NCI-H1436 (cell line): Measurements from ENCODE around the gene NDP.
"Not testable (repeated sequence)": the region's sequence is repeated elsewhere in the genome, so short reads cannot be mapped to it uniquely, and the experiment has no call there.

ENCODE experiments used
- DNase-seq: peaks from one replicate; lab custom pipeline; 2025; lab: John Stamatoyannopoulos, UW

The NDP gene

DNA sequence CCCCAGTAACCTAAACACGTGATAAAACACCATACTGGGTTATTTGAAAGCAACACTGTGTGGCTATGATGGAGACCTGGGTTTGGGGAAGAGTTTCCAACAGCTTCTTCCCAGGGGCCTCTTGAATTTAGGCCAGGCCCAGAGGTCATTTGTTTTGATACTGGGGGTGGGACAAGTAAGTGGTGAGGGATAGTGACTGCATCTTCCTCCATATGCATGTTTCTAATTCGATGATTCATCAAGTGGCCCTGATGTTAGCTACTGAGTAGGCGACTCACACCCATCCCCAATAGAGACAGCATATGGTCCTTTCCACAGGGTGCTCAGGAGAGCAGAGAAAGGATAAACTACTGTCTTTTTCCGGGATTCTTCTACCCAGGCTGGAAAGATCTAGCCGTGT lies 2.7 kb downstream of the NDP start:
- no peak for DNase-seq

DNA sequence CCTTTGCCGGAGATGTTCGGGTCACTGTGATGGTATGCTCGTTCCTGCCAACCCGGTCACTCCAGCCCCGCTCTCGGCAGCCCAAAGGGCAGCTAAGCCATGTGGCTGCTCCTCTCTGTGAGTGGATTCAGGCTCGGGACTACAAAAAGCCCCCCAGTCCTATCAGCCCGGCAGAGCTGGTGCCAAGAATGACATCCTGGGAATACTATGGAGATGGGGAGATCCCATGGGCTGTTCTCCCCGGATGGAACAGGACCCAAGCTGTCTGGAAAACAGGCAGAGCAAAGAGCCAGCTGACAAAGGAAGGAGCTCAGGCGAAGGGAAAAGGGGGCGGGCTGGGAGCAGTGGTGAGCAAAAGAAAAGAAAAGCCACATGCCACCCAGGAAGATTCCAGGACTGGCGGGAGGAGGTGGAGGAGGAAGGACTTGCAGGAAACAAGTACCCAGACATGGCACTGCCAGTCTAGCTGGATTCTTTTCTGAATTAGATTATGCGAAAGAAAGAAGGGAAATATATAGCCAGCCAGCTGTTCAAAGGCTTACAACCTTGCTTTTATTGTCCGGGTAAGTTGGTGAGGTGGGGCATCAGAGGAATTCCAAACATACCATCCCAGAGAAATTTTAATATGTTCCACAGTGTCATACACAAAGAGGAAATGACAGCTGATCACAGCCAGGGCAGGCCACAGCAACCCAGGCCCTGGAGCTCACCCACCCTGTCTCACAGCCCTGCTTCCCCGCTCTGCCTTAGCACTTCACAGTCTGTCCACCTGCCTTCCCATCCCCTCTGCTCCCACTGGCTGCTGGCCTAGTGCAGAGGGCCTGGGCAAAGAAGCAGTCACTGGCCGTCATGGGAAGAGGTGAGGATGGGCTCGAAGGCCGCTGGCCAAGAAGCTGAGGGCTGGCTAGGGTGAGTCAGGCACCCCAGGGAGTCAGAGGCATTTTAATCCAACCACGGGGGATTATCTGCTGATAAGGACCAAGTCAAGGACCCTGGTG lies 3.4 kb downstream of the NDP start:
- no peak for DNase-seq

DNA sequence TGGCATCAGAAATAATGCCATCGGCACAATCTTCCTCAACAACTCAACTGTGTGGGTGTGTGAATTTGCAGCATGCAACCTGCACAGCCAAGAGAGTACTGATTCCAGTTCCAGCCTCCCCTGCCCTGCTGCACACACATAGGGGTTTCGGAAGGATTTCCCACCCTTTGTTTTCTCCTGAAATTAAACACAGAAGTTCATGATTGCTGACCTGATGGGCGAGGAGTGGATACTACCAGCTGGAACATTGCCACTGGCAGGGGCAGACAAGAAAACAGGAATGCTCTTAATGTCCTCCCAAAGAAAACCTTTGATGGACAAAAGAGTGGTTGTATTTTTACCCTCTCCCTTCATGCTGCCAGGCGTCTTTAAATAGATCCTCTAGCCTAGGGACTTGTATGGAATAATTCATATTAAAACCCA lies 4.8 kb downstream of the NDP start:
- DNase-seq = no peak

DNA sequence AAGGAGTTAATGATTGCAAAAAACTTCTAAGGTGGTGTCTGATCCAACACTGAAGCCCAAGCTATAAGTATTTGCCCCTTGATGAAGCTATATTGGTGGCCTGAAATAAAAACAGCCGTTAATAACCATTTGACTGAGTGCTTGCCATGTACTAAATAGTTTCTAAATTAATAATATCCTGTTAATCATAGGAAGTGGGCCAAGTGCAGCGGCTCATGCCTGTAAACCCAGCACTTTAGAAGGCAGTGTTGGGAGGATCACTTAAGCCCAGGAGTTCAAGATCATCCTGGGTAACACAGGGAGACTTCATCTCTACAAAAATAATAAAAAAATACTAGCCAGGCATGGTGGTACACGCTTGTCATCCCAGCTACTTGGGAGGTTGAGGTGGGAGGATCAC lies 8.3 kb downstream of the NDP start:
- DNase-seq = no peak

DNA sequence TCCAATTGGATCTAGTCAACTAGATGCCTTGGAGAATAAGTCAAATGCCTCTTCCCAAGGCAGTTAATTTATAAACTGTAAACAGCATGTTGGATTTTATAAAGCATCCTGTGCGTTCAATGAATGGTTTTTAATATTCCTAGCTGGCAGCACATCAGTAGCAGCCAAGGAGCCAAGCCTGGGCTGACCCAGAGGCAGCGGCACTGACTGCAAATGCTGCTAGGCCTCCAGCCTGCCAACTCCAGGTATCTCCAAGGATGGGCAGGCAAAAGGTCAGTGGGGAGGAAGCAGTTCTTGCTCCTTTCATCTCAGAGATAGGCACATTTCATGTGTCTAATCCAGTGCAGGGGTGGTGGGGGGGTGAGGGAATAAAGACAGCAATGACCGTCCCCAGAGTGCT lies 9.5 kb downstream of the NDP start:
- DNase-seq = no peak

DNA sequence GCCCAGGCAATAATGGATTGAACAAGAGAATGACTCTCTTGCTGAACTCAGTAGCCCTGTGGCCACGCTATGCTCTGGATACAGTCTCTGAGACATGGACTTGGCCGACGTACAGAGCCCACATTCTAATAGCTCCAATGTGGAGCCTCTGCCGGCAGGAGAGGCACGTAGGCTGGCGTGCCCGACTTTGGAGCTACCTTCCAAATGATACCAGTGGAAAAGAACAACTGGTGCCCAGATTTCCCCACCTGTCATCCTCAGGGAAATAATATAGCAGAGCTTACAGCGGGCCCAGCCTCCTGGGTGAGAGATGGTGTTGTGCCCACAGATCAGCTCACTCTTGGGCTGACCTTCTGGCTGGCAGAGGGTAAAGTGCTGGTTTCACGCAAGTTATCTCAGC lies 10.6 kb downstream of the NDP start:
- no peak for DNase-seq

DNA sequence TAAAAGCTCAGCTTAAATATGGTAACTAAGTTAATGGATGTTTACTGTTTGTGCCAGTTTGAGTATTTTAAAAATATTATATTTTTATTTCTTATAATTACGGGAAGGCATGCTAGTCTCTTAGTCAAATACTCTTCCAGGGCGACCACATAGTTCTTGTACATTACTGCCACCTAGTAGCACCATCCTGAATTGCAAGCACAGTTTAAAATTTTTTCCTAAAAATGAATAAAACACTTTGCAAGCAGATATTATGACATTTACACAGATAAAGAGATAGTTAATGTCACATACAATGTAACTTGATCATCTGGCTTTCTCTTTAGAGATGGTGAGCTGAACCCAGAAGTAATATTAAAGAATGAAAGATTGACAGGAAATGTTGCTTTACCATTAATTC lies 11.5 kb downstream of the NDP start:
- no peak for DNase-seq

DNA sequence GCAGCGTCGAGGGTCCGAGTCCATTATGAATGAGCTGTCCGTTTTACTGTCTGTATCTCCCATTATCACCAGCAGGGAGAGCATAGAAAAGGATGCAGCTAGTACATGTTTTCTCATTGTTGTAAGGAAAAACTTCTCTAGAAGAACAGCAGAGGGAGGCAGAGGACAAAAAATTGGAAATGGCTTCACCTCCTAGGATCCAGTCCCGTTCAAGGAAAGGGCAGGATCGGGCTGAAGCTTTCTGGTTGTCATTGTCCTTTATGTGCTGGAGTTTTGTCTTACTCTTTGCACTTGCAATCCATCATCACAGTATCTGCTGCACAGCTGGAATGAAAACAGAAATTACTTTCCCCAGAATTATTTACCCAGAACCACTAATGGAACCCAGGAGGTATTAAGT lies 14.7 kb downstream of the NDP start:
- peak; percentile 59 for DNase-seq

DNA sequence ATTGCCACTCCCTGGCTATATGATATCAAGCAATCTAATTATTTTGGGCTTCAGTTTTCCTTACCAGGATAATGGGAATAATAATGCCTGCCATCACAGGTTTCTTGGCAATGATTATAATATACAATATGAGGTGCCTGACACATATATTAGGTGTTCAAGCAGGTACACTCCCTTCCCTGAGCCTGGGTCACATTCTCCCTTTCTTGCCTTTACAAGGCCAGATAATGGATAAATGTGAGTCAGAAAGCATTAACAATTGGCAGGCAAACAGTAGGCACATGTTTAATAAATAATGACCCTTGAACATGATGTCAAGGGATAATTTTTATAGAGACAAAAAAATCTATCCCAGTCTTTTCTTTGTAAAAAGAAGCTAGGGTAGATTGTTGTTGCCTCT lies 17.2 kb downstream of the NDP start:
- no peak for DNase-seq

DNA sequence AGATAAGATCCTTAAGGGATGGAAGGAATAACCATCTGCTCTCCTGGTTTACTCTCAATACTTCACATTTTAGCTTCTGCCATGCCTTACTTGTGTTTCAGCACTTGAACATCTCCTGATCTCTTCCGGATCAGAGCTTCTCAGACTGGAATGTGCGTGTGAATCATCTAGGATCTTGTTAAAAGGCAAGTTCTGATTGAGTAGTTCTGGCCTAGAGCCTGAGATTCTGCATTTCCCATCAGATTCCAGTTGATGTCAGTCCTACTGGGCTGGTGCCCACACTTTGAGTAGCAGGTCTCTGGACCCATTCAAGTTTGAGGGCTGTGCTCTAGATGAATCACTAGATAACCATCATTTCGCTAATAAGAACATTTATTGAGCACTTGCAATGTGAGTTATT lies 20.0 kb downstream of the NDP start:
- no peak for DNase-seq

DNA sequence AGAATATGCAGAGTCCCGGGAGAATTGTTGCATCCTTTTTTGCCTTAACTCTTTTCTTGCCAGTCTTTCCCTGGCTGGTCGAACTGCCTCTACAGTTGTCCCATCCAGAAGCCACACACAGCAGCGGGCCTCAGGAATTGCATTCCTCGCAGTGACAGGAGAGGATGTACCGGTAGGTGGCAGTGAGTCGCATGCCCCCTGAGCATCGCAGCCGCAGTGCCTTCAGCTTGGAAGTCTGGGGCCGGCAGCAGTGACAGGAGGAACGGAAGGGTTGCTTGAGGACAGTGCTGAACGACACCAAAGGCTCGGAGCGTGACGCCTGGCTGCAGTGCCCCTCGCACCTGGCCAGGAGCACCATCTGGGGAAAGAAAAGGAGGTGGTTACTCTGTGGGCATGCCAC lies 23.5 kb downstream of the NDP start:
- DNase-seq = no peak

DNA sequence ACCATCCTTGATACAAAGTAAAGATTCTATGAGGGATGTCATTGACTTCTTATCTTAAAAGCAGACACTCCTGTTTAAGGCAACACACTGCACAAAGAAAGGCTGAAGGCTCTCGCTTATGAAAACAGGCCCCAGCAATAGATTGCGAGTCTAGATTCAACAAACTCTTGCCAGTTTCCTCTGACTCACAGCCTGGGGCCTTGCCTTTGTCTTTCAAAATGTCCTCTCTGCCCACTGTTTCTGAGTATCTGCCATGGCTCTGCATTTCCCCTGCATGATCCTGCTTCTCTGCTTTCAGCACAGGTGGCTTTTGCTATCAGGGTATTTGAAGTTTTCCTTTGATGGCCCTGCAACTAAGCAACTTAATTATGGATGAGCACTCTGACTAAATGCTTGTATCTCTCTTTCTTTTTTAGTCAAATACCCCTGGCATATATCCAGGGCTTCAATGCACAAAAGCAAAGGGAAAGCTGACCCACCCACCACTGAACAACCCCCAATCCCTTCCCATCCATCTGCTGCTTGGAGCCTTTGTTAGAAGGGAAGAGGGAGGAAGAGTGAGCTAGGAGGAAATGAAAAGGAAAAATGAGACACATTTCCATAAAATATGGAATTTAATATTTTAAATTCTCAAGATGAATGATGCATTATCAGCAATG lies 32.2 kb downstream of the NDP start:
- DNase-seq = no peak

DNA sequence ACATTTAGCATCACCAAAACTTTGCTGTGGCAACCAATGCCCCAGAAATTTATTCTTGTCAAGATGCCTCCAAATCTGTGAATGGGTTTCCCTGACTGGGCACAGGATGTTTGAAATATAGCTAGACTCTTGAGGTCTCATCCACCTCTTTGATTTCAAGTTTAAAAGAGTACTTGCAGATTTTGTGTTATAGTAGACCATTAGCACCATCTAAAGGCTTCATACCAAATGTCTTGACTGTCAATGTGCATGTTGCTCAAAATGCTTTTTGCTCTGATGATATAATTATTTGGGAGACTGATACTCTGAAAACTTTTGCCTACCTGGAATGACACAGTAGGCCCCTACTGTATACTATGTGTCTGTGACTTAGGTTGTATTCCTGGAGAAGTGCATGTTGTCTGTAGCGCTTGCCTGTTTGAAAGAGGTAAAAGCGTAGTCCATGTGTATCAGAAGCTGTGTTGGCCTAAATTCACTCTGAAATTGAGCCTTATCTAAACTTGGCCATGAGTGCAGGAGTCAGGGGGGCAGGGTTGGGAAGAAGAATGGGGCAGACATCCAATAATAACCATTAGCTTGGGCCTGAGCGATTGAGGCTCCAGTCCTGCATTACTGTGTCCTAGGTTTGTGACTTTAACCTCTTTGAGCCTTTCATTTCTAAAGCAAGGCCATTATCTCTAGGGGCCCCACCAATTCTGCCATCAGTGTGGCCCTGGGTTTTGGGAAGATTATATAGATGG lies 33.8 kb downstream of the NDP start:
- no peak for DNase-seq

DNA sequence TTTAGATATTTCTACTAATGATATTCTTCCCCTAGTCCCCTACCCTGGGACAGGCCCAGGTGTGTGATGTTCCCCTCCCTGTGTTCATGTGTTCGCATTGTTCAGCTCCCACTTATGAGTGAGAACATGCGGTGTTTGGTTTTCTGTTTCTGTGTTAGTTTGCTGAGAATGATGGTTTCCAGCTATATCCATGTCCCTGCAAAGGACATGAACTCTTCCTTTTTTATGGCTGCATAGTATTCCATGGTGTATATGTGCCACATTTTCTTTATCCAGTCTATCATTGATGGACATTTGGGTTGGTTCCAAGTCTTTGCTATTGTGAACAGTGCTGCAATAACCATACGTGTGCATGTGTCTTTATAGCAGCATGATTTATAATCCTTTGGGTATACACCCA lies 51.2 kb downstream of the NDP start:
- not testable (repeated sequence) for DNase-seq

DNA sequence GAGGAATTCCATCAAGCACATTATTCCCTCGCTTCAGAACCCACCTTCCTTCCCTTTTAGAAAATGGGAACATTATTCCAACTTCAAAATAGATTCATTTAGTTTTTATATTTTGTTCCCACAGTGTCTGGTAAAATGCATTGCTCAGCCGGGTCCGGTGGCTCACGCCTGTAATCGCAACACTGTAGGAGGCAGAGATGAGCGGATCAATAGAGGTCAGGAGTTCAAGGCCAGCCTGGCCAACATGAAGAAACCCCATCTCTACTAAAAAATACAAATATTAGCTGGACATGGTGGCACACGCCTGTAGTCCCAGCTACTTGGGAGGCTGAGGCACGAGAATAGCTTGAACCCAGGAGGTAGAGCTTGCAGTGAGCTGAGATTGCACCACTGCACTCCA lies 62.4 kb downstream of the NDP start:
- DNase-seq = not testable (repeated sequence)

DNA sequence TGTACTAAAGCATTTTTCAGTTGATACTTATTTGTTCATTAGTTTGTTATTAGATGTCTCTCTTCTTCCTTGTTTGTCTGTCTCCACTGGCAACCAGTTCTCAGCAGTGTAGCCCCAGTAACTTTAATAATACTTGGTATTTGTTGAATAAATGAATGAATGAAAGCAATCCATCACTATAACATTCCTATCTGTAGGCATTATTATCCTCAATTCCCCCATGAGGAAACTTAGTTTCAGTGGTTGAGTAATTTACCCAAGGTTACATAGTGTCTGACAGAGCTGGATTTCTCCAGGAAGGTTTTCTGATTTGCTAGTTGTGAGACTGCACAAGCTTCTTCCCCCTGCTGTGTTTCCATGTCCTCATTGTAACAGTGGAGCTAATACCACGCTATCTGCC lies 63.2 kb downstream of the NDP start:
- DNase-seq = no peak

DNA sequence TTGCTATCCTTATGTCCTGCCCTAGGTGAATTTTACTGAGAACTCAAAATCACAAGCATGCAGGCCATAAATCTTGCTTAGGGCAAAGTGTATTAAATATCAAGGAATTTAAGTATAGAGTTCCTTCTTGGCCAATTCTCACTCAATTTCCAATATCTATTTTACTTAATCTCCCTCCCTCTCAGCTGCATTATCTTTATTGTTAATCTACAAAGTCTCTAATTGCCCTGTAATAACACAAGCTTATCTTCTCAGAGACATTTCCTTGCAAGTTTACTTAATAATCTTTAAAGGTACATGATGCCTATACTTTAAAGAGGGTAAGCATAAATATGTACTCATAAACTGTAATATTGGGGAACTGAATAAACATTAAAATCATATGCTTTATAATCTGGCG lies 64.0 kb downstream of the NDP start:
- DNase-seq = no peak

DNA sequence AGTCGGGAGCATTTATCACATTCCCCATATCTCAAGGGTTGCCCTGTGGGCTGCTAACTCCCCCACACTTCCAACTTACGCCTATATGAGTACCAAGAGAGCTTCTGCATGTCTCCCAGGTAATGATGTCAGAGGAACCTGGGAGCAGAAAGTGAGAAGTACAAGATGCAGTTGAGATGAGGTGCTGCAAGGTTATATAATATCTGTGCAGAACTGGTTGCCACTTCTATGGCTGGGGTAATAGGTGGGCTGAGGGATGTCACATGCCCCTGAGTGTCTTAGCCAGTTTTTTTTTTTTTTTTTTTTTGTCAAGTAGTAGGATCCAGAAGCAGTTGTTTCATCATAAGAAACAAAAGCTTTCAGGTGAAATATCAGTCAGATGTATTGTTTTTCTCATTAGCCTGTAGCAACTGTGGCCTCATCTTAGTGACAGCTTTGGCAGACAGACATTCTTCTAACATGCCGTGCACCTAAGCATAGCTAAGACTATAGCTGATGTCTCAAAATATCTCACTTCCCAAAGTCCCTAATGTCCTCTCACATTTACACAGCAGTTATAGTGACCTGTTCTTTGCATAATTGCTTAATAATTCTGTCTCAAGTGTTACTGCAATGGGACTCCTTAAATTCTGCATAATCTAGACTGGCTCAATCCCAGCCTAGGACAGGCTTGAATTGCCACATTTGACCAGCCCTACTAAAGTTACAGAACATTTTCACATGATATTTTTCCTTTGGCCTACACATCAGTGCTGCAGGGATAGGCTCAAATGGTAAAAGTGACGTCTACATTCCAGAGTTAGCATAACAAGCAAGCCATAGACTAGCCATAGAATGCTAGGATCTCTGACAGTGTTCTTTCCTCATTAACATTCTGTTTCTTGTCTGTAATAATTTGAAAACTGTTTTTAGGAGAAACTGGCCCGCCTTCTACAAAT lies 73.0 kb downstream of the NDP start:
- DNase-seq = no peak
